WTC11 (cell line): ENCODE data around the gene KIF3A. TPM values are rescaled to one million over a fixed set of nuclear protein-coding genes. Genes with fewer than 3 reads are reported as not detected.

Source experiments
- ATAC-seq: fragments of 200-7000 bp; cut with Tn5 transposase; 2 replicates; pipeline ENCODE4 v1.10.0; 2021; ENCODE audit warnings: mild to moderate bottlenecking, moderate library complexity
- CTCF ChIA-PET: fragments of 300-600 bp; sonication (Branson Sonifier 250); formaldehyde crosslinking; loops from one replicate; lab custom pipeline; 2021; ENCODE audit warnings: antibody characterized with exemption; lab: Charles Lee
- POLR2A ChIA-PET: fragments of 350-600 bp; sonication (Branson Sonifier 250); formaldehyde crosslinking; loops from one replicate; lab custom pipeline; 2021; ENCODE audit warnings: antibody characterized with exemption; lab: Charles Lee
- DNase-seq: peaks from one replicate; pipeline ENCODE4 v3.0.0; 2021; ENCODE audit warnings: low spot score
- H3K27ac Mint-ChIP-seq: 2 replicates; pipeline ENCODE4 v1.8.0; 2021; ENCODE audit warnings: mixed read lengths
- H3K27me3 Mint-ChIP-seq: 2 replicates; pipeline ENCODE4 v1.8.0; 2021; ENCODE audit warnings: low read depth, mild to moderate bottlenecking, moderate library complexity, mixed read lengths
- H3K36me3 Mint-ChIP-seq: 2 replicates; pipeline ENCODE4 v1.8.0; 2021; ENCODE audit warnings: mixed read lengths
- H3K4me1 Mint-ChIP-seq: 2 replicates; pipeline ENCODE4 v1.8.0; 2022; ENCODE audit warnings: mixed read lengths
- H3K4me3 Mint-ChIP-seq: 2 replicates; pipeline ENCODE4 v1.8.0; 2021; ENCODE audit warnings: mild to moderate bottlenecking, moderate library complexity, mixed read lengths
- H3K9me3 Mint-ChIP-seq: 2 replicates; pipeline ENCODE4 v1.8.0; 2021; ENCODE audit warnings: mixed read lengths
- ATF1 ChIP-seq: sonication (generic); formaldehyde crosslinking; IDR thresholded peaks from 2 replicates; pipeline ENCODE4 v1.8.1; 2023; ENCODE audit warnings: mild to moderate bottlenecking, moderate library complexity, missing genetic modification reagents
- CREM ChIP-seq: sonication (generic); formaldehyde crosslinking; IDR thresholded peaks from 2 replicates; pipeline ENCODE4 v1.8.1; 2022; ENCODE audit warnings: mild to moderate bottlenecking, missing genetic modification reagents, moderate library complexity
- EMX1 ChIP-seq: fragments of 250-450 bp; sonication (Bioruptor Pico); IDR thresholded peaks from 2 replicates; pipeline ENCODE4 v1.8.0; 2021; ENCODE audit warnings: mild to moderate bottlenecking
- ETV6 ChIP-seq: sonication (generic); formaldehyde crosslinking; IDR thresholded peaks from 2 replicates; pipeline ENCODE4 v1.8.1; 2022; ENCODE audit warnings: mild to moderate bottlenecking, missing genetic modification reagents
- IRF2 ChIP-seq: sonication (generic); formaldehyde crosslinking; IDR thresholded peaks from 2 replicates; pipeline ENCODE4 v1.8.0; 2022; ENCODE audit warnings: low read depth, missing genetic modification reagents, borderline replicate concordance
- MYBL2 ChIP-seq: sonication (generic); formaldehyde crosslinking; IDR thresholded peaks from 2 replicates; pipeline ENCODE4 v1.8.1; 2023; ENCODE audit warnings: mild to moderate bottlenecking, moderate library complexity, missing genetic modification reagents
- NFYB ChIP-seq: sonication (generic); formaldehyde crosslinking; conservative IDR thresholded peaks from 2 replicates; pipeline ENCODE4 v1.8.0; 2022; ENCODE audit warnings: low read depth, missing genetic modification reagents
- RORB ChIP-seq: fragments of 250-450 bp; sonication (Bioruptor Pico); IDR thresholded peaks from 2 replicates; pipeline ENCODE4 v1.9.0; 2021; ENCODE audit warnings: mild to moderate bottlenecking
- TEAD4 ChIP-seq: sonication (generic); formaldehyde crosslinking; IDR thresholded peaks from 2 replicates; pipeline ENCODE4 v1.8.0; 2022; ENCODE audit warnings: mild to moderate bottlenecking, missing genetic modification reagents
- ZNF232 ChIP-seq: sonication (generic); formaldehyde crosslinking; IDR thresholded peaks from 2 replicates; pipeline ENCODE4 v1.8.0; 2022; ENCODE audit warnings: mild to moderate bottlenecking, missing genetic modification reagents
- total RNA-seq: library from RNA; stranded (reverse); gene quantifications from 3 replicates; pipeline ENCODE4 v1.2.3, GENCODE V29; 2021
- TF ChIP-seq, protein P1 (sequence below): sonication (generic); formaldehyde crosslinking; IDR thresholded peaks from 2 replicates; pipeline ENCODE4 v1.8.0; 2023; ENCODE audit warnings: missing genetic modification reagents
- TF ChIP-seq, protein P2 (sequence below): sonication (generic); formaldehyde crosslinking; IDR thresholded peaks from 2 replicates; pipeline ENCODE4 v1.8.0; 2022; ENCODE audit warnings: mild to moderate bottlenecking, missing genetic modification reagents
- TF ChIP-seq, protein P3 (sequence below): fragments of 250-450 bp; sonication (Bioruptor Pico); IDR thresholded peaks from 2 replicates; pipeline ENCODE4 v1.9.0; 2021; ENCODE audit warnings: mild to moderate bottlenecking, borderline replicate concordance
- TF ChIP-seq, protein P4 (sequence below): sonication (generic); formaldehyde crosslinking; conservative IDR thresholded peaks from 2 replicates; pipeline ENCODE4 v1.8.1; 2023; ENCODE audit warnings: mild to moderate bottlenecking, low read depth, missing genetic modification reagents, moderate library complexity
- TF ChIP-seq, protein P5 (sequence below): fragments of 250-450 bp; sonication (Bioruptor Pico); IDR thresholded peaks from 2 replicates; pipeline ENCODE4 v1.9.0; 2021; ENCODE audit warnings: mild to moderate bottlenecking

Gene KIF3A
- total RNA-seq, 1 experiment from 2014 or later, result 10.1 TPM

DNA sequence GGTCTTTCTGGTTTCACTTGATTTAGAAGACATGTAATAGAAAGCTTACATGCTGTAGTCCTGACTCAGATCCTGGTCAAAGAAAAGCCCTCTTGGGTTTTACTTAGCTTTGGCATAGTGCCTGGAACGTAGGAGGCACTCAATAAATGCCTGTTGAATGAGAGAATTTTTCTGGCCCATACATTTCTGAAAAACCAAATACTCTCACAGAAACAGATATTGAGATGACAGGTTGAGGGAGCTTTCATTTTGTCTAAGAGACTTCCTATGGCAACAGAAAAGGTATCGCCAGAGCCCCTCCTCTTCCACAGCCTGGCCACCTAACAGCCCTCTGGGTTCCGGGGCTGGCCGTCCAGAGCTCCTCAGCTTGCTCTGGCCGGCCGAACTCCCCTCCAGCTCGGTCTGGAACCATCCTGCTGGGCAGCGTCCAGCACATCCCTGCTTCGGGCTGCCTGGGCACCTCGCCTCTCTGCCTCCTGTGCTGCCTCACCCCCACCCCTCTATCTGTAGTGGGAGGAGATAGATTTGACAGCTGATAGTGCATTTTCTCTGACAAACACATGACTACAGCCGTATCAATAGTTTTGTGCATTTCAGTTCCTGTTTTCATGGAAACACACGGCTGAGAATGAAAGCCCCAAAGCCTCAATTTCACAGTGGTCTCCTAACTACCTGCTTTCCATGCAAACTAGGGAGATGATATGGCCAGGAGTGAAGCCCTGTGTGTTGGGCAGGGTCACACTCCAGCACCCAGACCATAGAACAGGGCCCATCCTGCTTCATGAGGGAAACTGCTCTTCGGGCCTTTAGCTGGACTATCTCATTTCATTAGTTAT lies 62.5 kb downstream of the KIF3A start:
- TF ChIP-seq MYBL2, result no peak
- ATAC-seq, result no peak
- DNase-seq, result no peak
- H3K27ac Mint-ChIP-seq, result no peak overlapping the region
- H3K27me3 Mint-ChIP-seq, result no peaks in the 10 kb centered on the region
- peaks cover 9% of the 10 kb centered on the region for H3K9me3 Mint-ChIP-seq
- ChIA-PET POLR2A (no interaction called here), CTCF (interaction anchor here (1.2 to 1.3 kb wide), 2 partner anchors 139 to 145 kb away, joined by 3 to 4 read pairs; no protein-coding TSS in a partner anchor)
- peaks cover 8% of the 10 kb centered on the region for H3K4me1 Mint-ChIP-seq
- H3K36me3 Mint-ChIP-seq, result peaks cover 2% of the 10 kb centered on the region; the same call in 1 of the 2 replicates
- H3K4me3 Mint-ChIP-seq, result no peak overlapping the region

DNA sequence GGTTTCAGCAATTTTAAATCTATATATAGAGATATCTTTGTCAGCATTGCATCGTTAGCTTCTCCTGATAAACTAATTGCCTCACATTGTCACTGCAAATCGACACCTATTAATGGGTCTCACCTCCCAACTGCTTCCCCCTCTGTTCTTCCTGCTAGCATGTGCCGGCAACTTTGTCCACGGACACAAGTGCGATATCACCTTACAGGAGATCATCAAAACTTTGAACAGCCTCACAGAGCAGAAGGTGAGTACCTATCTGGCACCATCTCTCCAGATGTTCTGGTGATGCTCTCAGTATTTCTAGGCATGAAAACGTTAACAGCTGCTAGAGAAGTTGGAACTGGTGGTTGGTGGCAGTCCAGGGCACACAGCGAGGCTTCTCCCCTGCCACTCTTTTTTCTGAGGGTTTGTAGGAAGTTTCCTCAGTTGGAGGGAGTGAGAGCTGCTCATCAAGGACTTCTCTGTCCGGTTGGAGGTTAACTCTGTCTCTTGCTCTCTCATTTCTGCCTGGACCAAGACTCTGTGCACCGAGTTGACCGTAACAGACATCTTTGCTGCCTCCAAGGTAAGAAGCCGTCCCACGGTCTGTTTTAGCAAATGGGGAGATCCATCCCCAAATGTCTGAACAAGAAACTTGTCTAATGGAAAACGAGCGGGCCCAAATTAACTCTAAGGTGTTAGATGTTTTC lies 63.3 kb downstream of the KIF3A start, which contains the start of gene IL4:
IL4 (plus strand) TSS at position 51 of the 692 bp plus-strand sequence; CDS start at position 113, 62 bp downstream.
- H3K4me1 Mint-ChIP-seq, result peaks cover 7% of the 10 kb centered on the region; the same call in 1 of the 2 replicates
- no peak within 1 kb of the TSS for H3K4me3 Mint-ChIP-seq
- ChIA-PET POLR2A (no interaction called here), CTCF (interaction anchor here (1.3 kb wide), 1 partner anchor 146 kb away, joined by 4 read pairs; no protein-coding TSS in a partner anchor)
- H3K27ac Mint-ChIP-seq, result no peak within 1 kb of the TSS
- ATAC-seq (no peak), DNase-seq (no peak)
- peaks cover 2% of the 10 kb centered on the region; the same call in 1 of the 2 replicates for H3K36me3 Mint-ChIP-seq
- TF ChIP-seq CREM (CRISPR knock-in tag) (no peak), RORB (CRISPR knock-in tag) (no peak), ZNF232 (CRISPR knock-in tag) (no peak), IRF2 (CRISPR knock-in tag) (no peak), ATF1 (no peak)
- TF ChIP-seq, protein P1, sequence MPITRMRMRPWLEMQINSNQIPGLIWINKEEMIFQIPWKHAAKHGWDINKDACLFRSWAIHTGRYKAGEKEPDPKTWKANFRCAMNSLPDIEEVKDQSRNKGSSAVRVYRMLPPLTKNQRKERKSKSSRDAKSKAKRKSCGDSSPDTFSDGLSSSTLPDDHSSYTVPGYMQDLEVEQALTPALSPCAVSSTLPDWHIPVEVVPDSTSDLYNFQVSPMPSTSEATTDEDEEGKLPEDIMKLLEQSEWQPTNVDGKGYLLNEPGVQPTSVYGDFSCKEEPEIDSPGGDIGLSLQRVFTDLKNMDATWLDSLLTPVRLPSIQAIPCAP (CRISPR knock-in tag), result no peak
- TF ChIP-seq, protein P2, sequence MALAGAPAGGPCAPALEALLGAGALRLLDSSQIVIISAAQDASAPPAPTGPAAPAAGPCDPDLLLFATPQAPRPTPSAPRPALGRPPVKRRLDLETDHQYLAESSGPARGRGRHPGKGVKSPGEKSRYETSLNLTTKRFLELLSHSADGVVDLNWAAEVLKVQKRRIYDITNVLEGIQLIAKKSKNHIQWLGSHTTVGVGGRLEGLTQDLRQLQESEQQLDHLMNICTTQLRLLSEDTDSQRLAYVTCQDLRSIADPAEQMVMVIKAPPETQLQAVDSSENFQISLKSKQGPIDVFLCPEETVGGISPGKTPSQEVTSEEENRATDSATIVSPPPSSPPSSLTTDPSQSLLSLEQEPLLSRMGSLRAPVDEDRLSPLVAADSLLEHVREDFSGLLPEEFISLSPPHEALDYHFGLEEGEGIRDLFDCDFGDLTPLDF (CRISPR knock-in tag), result no peak
- no peaks in the 10 kb centered on the region for H3K27me3 Mint-ChIP-seq
- peaks cover 9% of the 10 kb centered on the region for H3K9me3 Mint-ChIP-seq

DNA sequence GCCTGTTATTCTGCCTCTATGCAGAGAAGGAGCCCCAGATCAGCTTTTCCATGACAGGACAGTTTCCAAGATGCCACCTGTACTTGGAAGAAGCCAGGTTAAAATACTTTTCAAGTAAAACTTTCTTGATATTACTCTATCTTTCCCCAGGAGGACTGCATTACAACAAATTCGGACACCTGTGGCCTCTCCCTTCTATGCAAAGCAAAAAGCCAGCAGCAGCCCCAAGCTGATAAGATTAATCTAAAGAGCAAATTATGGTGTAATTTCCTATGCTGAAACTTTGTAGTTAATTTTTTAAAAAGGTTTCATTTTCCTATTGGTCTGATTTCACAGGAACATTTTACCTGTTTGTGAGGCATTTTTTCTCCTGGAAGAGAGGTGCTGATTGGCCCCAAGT lies 63.9 kb downstream of the KIF3A start:
- ChIA-PET CTCF (no interaction called here), POLR2A (no interaction called here)
- peaks cover 9% of the 10 kb centered on the region for H3K9me3 Mint-ChIP-seq
- peaks cover 2% of the 10 kb centered on the region; the same call in 1 of the 2 replicates for H3K36me3 Mint-ChIP-seq
- H3K27ac Mint-ChIP-seq, result no peak overlapping the region
- no peak overlapping the region for H3K4me3 Mint-ChIP-seq
- peaks cover 7% of the 10 kb centered on the region; the same call in 1 of the 2 replicates for H3K4me1 Mint-ChIP-seq
- ATAC-seq (no peak), DNase-seq (no peak)
- H3K27me3 Mint-ChIP-seq, result no peaks in the 10 kb centered on the region
- TF ChIP-seq, protein P3, sequence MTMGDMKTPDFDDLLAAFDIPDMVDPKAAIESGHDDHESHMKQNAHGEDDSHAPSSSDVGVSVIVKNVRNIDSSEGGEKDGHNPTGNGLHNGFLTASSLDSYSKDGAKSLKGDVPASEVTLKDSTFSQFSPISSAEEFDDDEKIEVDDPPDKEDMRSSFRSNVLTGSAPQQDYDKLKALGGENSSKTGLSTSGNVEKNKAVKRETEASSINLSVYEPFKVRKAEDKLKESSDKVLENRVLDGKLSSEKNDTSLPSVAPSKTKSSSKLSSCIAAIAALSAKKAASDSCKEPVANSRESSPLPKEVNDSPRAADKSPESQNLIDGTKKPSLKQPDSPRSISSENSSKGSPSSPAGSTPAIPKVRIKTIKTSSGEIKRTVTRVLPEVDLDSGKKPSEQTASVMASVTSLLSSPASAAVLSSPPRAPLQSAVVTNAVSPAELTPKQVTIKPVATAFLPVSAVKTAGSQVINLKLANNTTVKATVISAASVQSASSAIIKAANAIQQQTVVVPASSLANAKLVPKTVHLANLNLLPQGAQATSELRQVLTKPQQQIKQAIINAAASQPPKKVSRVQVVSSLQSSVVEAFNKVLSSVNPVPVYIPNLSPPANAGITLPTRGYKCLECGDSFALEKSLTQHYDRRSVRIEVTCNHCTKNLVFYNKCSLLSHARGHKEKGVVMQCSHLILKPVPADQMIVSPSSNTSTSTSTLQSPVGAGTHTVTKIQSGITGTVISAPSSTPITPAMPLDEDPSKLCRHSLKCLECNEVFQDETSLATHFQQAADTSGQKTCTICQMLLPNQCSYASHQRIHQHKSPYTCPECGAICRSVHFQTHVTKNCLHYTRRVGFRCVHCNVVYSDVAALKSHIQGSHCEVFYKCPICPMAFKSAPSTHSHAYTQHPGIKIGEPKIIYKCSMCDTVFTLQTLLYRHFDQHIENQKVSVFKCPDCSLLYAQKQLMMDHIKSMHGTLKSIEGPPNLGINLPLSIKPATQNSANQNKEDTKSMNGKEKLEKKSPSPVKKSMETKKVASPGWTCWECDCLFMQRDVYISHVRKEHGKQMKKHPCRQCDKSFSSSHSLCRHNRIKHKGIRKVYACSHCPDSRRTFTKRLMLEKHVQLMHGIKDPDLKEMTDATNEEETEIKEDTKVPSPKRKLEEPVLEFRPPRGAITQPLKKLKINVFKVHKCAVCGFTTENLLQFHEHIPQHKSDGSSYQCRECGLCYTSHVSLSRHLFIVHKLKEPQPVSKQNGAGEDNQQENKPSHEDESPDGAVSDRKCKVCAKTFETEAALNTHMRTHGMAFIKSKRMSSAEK (CRISPR knock-in tag), result no peak
- TF ChIP-seq TEAD4 (CRISPR knock-in tag) (no peak), NFYB (CRISPR knock-in tag) (no peak), EMX1 (CRISPR knock-in tag) (no peak), ETV6 (no peak)
- TF ChIP-seq, protein P4, sequence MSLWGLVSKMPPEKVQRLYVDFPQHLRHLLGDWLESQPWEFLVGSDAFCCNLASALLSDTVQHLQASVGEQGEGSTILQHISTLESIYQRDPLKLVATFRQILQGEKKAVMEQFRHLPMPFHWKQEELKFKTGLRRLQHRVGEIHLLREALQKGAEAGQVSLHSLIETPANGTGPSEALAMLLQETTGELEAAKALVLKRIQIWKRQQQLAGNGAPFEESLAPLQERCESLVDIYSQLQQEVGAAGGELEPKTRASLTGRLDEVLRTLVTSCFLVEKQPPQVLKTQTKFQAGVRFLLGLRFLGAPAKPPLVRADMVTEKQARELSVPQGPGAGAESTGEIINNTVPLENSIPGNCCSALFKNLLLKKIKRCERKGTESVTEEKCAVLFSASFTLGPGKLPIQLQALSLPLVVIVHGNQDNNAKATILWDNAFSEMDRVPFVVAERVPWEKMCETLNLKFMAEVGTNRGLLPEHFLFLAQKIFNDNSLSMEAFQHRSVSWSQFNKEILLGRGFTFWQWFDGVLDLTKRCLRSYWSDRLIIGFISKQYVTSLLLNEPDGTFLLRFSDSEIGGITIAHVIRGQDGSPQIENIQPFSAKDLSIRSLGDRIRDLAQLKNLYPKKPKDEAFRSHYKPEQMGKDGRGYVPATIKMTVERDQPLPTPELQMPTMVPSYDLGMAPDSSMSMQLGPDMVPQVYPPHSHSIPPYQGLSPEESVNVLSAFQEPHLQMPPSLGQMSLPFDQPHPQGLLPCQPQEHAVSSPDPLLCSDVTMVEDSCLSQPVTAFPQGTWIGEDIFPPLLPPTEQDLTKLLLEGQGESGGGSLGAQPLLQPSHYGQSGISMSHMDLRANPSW, result no peak
- TF ChIP-seq, protein P5, sequence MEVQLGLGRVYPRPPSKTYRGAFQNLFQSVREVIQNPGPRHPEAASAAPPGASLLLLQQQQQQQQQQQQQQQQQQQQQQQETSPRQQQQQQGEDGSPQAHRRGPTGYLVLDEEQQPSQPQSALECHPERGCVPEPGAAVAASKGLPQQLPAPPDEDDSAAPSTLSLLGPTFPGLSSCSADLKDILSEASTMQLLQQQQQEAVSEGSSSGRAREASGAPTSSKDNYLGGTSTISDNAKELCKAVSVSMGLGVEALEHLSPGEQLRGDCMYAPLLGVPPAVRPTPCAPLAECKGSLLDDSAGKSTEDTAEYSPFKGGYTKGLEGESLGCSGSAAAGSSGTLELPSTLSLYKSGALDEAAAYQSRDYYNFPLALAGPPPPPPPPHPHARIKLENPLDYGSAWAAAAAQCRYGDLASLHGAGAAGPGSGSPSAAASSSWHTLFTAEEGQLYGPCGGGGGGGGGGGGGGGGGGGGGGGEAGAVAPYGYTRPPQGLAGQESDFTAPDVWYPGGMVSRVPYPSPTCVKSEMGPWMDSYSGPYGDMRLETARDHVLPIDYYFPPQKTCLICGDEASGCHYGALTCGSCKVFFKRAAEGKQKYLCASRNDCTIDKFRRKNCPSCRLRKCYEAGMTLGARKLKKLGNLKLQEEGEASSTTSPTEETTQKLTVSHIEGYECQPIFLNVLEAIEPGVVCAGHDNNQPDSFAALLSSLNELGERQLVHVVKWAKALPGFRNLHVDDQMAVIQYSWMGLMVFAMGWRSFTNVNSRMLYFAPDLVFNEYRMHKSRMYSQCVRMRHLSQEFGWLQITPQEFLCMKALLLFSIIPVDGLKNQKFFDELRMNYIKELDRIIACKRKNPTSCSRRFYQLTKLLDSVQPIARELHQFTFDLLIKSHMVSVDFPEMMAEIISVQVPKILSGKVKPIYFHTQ (CRISPR knock-in tag), result no peak
- TF ChIP-seq, protein P2 (CRISPR knock-in tag), result no peak
